ENCODE results near the gene RFTN1. TPM values are rescaled to one million over a fixed set of nuclear protein-coding genes. Genes with fewer than 3 reads are reported as not detected.

Gene RFTN1
- polyA plus RNA-seq, 2 of the 4 experiments (the other 2 are of a cell fraction): 1.8 to 3.7 TPM

DNA sequence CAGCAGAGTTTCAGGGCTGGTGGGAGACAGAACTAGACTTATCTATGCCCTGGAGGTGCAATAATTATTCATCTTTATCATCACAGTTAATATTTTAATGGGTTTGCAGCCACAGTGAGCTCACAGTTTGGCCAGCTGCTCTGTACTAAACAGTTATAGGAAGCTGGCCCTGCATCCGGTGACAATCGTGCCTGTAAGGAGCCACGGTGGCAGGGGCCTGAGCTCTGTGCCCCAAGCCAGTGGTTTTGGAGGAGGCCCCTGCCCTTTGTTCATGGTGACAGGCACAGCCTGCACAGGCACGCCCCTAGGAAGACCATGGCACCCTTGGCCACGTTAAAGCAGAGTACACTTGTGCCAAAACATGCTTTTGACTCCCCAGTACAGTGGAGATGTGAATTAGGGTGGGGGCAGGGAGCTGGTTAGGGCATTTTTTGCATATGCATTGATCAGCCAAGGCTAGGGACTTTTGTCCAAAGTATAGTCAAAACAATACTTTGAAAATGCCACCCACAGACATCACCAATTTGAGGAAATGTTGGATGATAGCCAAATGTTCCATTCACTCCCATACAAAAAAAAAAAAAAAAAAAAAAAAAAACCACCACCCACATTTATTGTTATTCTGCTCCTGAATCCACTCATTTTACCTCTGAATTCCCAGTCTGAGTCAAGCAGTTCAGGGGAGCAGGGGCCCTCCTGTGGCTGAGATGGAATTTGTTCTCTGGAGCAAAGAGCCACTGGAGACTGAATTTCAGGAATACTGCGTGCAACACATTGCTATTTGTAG is 3.4 kb upstream of the RFTN1 start:
- H3K4me3 ChIP-seq: no peak overlapping the region
- TF ChIP-seq, protein P1, sequence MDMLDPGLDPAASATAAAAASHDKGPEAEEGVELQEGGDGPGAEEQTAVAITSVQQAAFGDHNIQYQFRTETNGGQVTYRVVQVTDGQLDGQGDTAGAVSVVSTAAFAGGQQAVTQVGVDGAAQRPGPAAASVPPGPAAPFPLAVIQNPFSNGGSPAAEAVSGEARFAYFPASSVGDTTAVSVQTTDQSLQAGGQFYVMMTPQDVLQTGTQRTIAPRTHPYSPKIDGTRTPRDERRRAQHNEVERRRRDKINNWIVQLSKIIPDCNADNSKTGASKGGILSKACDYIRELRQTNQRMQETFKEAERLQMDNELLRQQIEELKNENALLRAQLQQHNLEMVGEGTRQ (IDR thresholded peaks at IDR 0.05): no peak
- TF ChIP-seq RAD21 (conservative IDR thresholded peaks at IDR 0.05 in 1 of 2, IDR thresholded peaks at IDR 0.05 in 1 of 2) (peak; percentile 60 to 65), SMC3 (IDR thresholded peaks at IDR 0.05) (peak; percentile 68)
- TF ChIP-seq, protein P2, sequence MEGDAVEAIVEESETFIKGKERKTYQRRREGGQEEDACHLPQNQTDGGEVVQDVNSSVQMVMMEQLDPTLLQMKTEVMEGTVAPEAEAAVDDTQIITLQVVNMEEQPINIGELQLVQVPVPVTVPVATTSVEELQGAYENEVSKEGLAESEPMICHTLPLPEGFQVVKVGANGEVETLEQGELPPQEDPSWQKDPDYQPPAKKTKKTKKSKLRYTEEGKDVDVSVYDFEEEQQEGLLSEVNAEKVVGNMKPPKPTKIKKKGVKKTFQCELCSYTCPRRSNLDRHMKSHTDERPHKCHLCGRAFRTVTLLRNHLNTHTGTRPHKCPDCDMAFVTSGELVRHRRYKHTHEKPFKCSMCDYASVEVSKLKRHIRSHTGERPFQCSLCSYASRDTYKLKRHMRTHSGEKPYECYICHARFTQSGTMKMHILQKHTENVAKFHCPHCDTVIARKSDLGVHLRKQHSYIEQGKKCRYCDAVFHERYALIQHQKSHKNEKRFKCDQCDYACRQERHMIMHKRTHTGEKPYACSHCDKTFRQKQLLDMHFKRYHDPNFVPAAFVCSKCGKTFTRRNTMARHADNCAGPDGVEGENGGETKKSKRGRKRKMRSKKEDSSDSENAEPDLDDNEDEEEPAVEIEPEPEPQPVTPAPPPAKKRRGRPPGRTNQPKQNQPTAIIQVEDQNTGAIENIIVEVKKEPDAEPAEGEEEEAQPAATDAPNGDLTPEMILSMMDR (IDR thresholded peaks at IDR 0.05): peak; percentile 49
- 14% methylated on average over 3 of the region's 6 CpGs for WGBS (ENCODE audit: missing lambda C conversion rate)
- H3K4me2 ChIP-seq: no peak overlapping the region
- peak; percentile 55 to 70; a peak in 4 of 6 replicates for ATAC-seq
- ChIA-PET CTCF (interaction anchor here (0.6 to 4.1 kb wide), 26 partner anchors 8 to 521 kb away, joined by 3 to 62 read pairs (median 4); no protein-coding TSS in a partner anchor), POLR2A (no interaction called here)
- FAIRE-seq: no peak
- H3K27ac ChIP-seq: no peak overlapping the region
- peaks cover 5% of the 10 kb centered on the region; the same call in 1 of the 3 replicates for H3K9me3 ChIP-seq
- peak; percentile 38 for DNase-seq (ENCODE audit: low read depth in 1 of 2, low spot score in 1 of 2)
- no peaks in the 10 kb centered on the region for H3K4me1 ChIP-seq

- Histone ChIP-seq H3K27ac (no peak overlapping the region), H3K4me3 (no peak overlapping the region), H3K4me2 (no peak overlapping the region), H3K9me3 (peaks cover 5% of the 10 kb centered on the region; the same call in 1 of the 3 replicates), H3K4me1 (no peaks in the 10 kb centered on the region)
- TF ChIP-seq NR3C1 (IDR thresholded peaks at IDR 0.05) (no peak), ATOH8 (CRISPR knock-in tag; IDR thresholded peaks at IDR 0.05; ENCODE audit: low read depth) (no peak), FOSL2 (IDR thresholded peaks at IDR 0.05) (no peak), FOSL2 (CRISPR knock-in tag; IDR thresholded peaks at IDR 0.05) (no peak), FOXS1 (CRISPR knock-in tag; IDR thresholded peaks at IDR 0.05) (no peak), BHLHE40 (IDR thresholded peaks at IDR 0.05; ENCODE audit: low read depth, low read length) (no peak)
- TF ChIP-seq, protein P3, sequence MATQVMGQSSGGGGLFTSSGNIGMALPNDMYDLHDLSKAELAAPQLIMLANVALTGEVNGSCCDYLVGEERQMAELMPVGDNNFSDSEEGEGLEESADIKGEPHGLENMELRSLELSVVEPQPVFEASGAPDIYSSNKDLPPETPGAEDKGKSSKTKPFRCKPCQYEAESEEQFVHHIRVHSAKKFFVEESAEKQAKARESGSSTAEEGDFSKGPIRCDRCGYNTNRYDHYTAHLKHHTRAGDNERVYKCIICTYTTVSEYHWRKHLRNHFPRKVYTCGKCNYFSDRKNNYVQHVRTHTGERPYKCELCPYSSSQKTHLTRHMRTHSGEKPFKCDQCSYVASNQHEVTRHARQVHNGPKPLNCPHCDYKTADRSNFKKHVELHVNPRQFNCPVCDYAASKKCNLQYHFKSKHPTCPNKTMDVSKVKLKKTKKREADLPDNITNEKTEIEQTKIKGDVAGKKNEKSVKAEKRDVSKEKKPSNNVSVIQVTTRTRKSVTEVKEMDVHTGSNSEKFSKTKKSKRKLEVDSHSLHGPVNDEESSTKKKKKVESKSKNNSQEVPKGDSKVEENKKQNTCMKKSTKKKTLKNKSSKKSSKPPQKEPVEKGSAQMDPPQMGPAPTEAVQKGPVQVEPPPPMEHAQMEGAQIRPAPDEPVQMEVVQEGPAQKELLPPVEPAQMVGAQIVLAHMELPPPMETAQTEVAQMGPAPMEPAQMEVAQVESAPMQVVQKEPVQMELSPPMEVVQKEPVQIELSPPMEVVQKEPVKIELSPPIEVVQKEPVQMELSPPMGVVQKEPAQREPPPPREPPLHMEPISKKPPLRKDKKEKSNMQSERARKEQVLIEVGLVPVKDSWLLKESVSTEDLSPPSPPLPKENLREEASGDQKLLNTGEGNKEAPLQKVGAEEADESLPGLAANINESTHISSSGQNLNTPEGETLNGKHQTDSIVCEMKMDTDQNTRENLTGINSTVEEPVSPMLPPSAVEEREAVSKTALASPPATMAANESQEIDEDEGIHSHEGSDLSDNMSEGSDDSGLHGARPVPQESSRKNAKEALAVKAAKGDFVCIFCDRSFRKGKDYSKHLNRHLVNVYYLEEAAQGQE (IDR thresholded peaks at IDR 0.05): no peak
- CTCF ChIA-PET: interaction anchor here (0.7 to 4.1 kb wide), 13 partner anchors 9 to 248 kb away, joined by 3 to 62 read pairs (median 6); no protein-coding TSS in a partner anchor
- no peak for DNase-seq (ENCODE audit: low read depth in 1 of 2, low spot score in 1 of 2)
- POLR2A ChIA-PET: no interaction called here
- FAIRE-seq: no peak
- no peak for ATAC-seq
- 57% methylated on average over 11 of the region's 11 CpGs for WGBS (ENCODE audit: missing lambda C conversion rate)
These were observed 2.5 kb upstream of the RFTN1 start for GRCh38 chr3:16515885-16516420.

DNA sequence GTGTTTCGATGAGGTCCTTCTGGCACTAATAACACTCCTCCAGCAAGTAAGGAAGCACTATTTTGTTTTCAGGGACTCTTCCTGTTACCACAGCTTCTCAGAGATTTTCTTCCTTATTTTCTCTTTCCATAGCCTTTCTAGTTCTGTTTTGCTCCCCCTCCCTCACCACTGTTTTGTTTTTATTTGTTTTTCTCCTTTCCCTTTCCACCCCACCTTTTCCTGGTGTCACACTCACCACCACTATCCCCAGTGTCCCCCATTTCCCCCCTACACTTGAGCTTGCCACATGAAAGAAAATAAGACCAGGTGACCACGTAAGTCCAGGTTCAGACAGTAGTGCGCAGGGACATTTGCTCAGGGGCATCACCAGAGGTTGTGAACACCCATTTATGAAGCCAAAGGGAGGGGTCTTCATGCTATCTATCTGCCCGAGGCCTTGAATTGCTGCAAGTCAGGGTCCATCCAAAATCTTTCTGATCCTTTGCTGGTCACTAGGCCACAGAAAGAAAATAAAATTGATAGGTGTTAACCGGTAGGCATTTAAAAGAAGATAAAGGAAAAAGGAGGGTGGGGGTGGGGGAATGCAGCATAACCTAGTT is 1.4 kb upstream of the RFTN1 start:
- H3K4me2 ChIP-seq: no peak overlapping the region
- no peak overlapping the region for H3K27ac ChIP-seq
- TF ChIP-seq RFX5 (IDR thresholded peaks at IDR 0.05) (no peak), CHD4 (IDR thresholded peaks at IDR 0.05; ENCODE audit: borderline replicate concordance) (no peak)
- TF ChIP-seq, protein P2 (IDR thresholded peaks at IDR 0.05): no peak
- H3K4me1 ChIP-seq: no peaks in the 10 kb centered on the region
- H3K4me3 ChIP-seq: no peak overlapping the region
- CTCF ChIA-PET: no interaction called here
- 80% methylated on average over 5 of the region's 5 CpGs for WGBS (ENCODE audit: missing lambda C conversion rate)
- POLR2A ChIA-PET: no interaction called here
- H3K9me3 ChIP-seq: peaks cover 5% of the 10 kb centered on the region; the same call in 1 of the 3 replicates
- FAIRE-seq: no peak
- DNase-seq (ENCODE audit: low read depth in 1 of 2, low spot score in 1 of 2): no peak
- no peak for ATAC-seq
